IMR-90 (cell line): Measurements from ENCODE around the gene STEAP1. TPM values are rescaled to one million over a fixed set of nuclear protein-coding genes. Genes with fewer than 3 reads are reported as not detected.

Source experiments
- ATAC-seq: fragments of 200-7000 bp; cut with Tn5 transposase; 2 replicates; pipeline ENCODE4 v1.9.1; 2020; ENCODE audit warnings: low read depth, mild to moderate bottlenecking, moderate library complexity
- BruUV-seq: library from RNA; stranded (reverse); fragments of 400-500 nt; replicated peaks from 2 replicates; lab custom pipeline; 2021; lab: Mats Ljungman, UMichigan
- CTCF ChIA-PET: fragments of 300-600 bp; formaldehyde crosslinking; extraction: SDS; loops from one replicate; lab custom pipeline; 2021; ENCODE audit warnings: antibody characterized with exemption; lab: Yijun Ruan, JAX
- POLR2A ChIA-PET: fragments of 300-600 bp; sonication (Branson Sonifier 250); formaldehyde crosslinking; loops from one replicate; lab custom pipeline; 2022; ENCODE audit warnings: antibody characterized with exemption; ENCODE audit not compliant: unreplicated experiment; lab: Charles Lee
- DNase-seq: peaks from one replicate; pipeline ENCODE4 v3.0.0; 2013
- H2AFZ ChIP-seq: replicated peaks from 2 replicates; pipeline ENCODE3; 2013; ENCODE audit warnings: low read length, mild to moderate bottlenecking; ENCODE audit not compliant: poor library complexity
- H2AK5ac ChIP-seq: 2 replicates; pipeline ENCODE4 v1.6.1; 2013; ENCODE audit warnings: low read depth, low read length, inconsistent platforms
- H2AK9ac ChIP-seq: replicated peaks from 2 replicates; pipeline ENCODE3; 2013; ENCODE audit warnings: mild to moderate bottlenecking, low read depth, low read length, moderate library complexity; ENCODE audit not compliant: poor library complexity
- H2BK120ac ChIP-seq: 2 replicates; pipeline ENCODE4 v1.6.1; 2013; ENCODE audit warnings: low read depth, low read length, inconsistent platforms
- H2BK15ac ChIP-seq: 3 replicates; pipeline ENCODE4 v1.6.1; 2013; ENCODE audit warnings: low read depth, low read length, inconsistent platforms
- H2BK20ac ChIP-seq: 2 replicates; pipeline ENCODE4 v1.6.1; 2013; ENCODE audit warnings: low read depth, mild to moderate bottlenecking, inconsistent platforms, low read length, moderate library complexity
- H2BK5ac ChIP-seq: 2 replicates; pipeline ENCODE4 v1.6.1; 2013; ENCODE audit warnings: mild to moderate bottlenecking, low read depth, low read length, inconsistent platforms; ENCODE audit not compliant: poor library complexity, severe bottlenecking
- H3K14ac ChIP-seq: replicated peaks from 2 replicates; pipeline ENCODE4 v1.6.1; 2013; ENCODE audit warnings: low read depth, low read length, inconsistent platforms
- H3K18ac ChIP-seq: 2 replicates; pipeline ENCODE4 v1.6.1; 2013; ENCODE audit warnings: low read depth, low read length, control low read depth
- H3K23ac ChIP-seq: 2 replicates; pipeline ENCODE4 v1.6.1; 2013; ENCODE audit warnings: low read depth, low read length, inconsistent platforms
- H3K27ac ChIP-seq: 2 replicates; pipeline ENCODE4 v1.5.1; 2013; ENCODE audit warnings: mild to moderate bottlenecking, control low read depth, low read length; ENCODE audit not compliant: insufficient read depth
- H3K27me3 ChIP-seq: 2 replicates; pipeline ENCODE4 v1.6.1; 2013; ENCODE audit warnings: low read length; ENCODE audit not compliant: control insufficient read depth, insufficient read depth
- H3K36me3 ChIP-seq: 2 replicates; pipeline ENCODE4 v1.6.1; 2013; ENCODE audit warnings: low read length, mixed read lengths; ENCODE audit not compliant: control insufficient read depth, insufficient read depth
- H3K4ac ChIP-seq: 2 replicates; pipeline ENCODE4 v1.6.1; 2013; ENCODE audit warnings: low read depth, low read length, inconsistent platforms
- H3K4me1 ChIP-seq: 2 replicates; pipeline ENCODE4 v1.6.1; 2013; ENCODE audit warnings: low read length, mixed read lengths; ENCODE audit not compliant: control insufficient read depth, insufficient read depth
- H3K4me2 ChIP-seq: 2 replicates; pipeline ENCODE4 v1.6.1; 2013; ENCODE audit warnings: low read depth, mild to moderate bottlenecking, control low read depth, low read length, moderate library complexity
- H3K4me3 ChIP-seq: 2 replicates; pipeline ENCODE4 v1.5.1; 2013; ENCODE audit warnings: low read depth, mild to moderate bottlenecking, control low read depth, low read length, moderate library complexity; ENCODE audit not compliant: insufficient read depth
- H3K56ac ChIP-seq: 2 replicates; pipeline ENCODE4 v1.6.1; 2013; ENCODE audit warnings: low read length, inconsistent platforms; ENCODE audit not compliant: insufficient read depth; ENCODE audit errors: extremely low read depth
- H3K79me1 ChIP-seq, 2 experiments: 2 replicates each; pipeline ENCODE4 v1.6.1; 2013; ENCODE audit warnings: low read length in 2 of 2, inconsistent platforms in 1 of 2, low read depth in 1 of 2
- H3K9ac ChIP-seq: 2 replicates; pipeline ENCODE4 v1.6.1; 2013; ENCODE audit warnings: low read depth, low read length, control low read depth
- H3K9me1 ChIP-seq: 2 replicates; pipeline ENCODE4 v1.6.1; 2013; ENCODE audit warnings: low read length, inconsistent platforms; ENCODE audit not compliant: insufficient read depth
- H3K9me3 ChIP-seq: 2 replicates; pipeline ENCODE4 v1.6.1; 2013; ENCODE audit warnings: low read length; ENCODE audit not compliant: control insufficient read depth, insufficient read depth
- H4K20me1 ChIP-seq: 2 replicates; pipeline ENCODE4 v1.6.1; 2013; ENCODE audit warnings: low read length, inconsistent platforms; ENCODE audit not compliant: insufficient read depth
- H4K5ac ChIP-seq: 2 replicates; pipeline ENCODE4 v1.6.1; 2013; ENCODE audit warnings: mild to moderate bottlenecking, low read depth, low read length, control low read depth
- H4K8ac ChIP-seq, 2 experiments: 2 replicates each; pipeline ENCODE4 v1.6.1; 2013; ENCODE audit warnings: low read depth in 2 of 2, low read length in 2 of 2, control low read depth in 1 of 2, inconsistent platforms in 1 of 2
- H4K91ac ChIP-seq: 2 replicates; pipeline ENCODE4 v1.6.1; 2013; ENCODE audit warnings: low read depth, low read length, inconsistent platforms; ENCODE audit not compliant: insufficient read depth
- BHLHE40 ChIP-seq: fragments of 150-350 bp; IDR thresholded peaks from 2 replicates; pipeline ENCODE4 v1.6.1; 2016; ENCODE audit warnings: mild to moderate bottlenecking, low read depth, low read length
- CEBPB ChIP-seq: IDR thresholded peaks from 2 replicates; pipeline ENCODE4 v1.6.1; 2012; ENCODE audit warnings: low read depth, low read length, improper control_type of control experiment
- CHD1 ChIP-seq: IDR thresholded peaks from 2 replicates; pipeline ENCODE4 v1.6.1; 2012; ENCODE audit warnings: low read depth, low read length, improper control_type of control experiment
- CTCF ChIP-seq: conservative IDR thresholded peaks from 2 replicates; pipeline ENCODE4 v1.5.1; 2012; ENCODE audit warnings: mild to moderate bottlenecking, low read depth, low read length, improper control_type of control experiment
- ELK1 ChIP-seq: fragments of 150-350 bp; IDR thresholded peaks from 2 replicates; pipeline ENCODE4 v1.6.1; 2016; ENCODE audit warnings: low read depth, mild to moderate bottlenecking, low read length, moderate library complexity, borderline replicate concordance
- FOS ChIP-seq: fragments of 150-350 bp; IDR thresholded peaks from 2 replicates; pipeline ENCODE4 v1.6.1; 2016; ENCODE audit warnings: low read depth, low read length
- MAFK ChIP-seq: IDR thresholded peaks from 2 replicates; pipeline ENCODE4 v1.6.1; 2012; ENCODE audit warnings: low read depth, low read length, improper control_type of control experiment
- MAZ ChIP-seq: IDR thresholded peaks from 2 replicates; pipeline ENCODE4 v1.6.1; 2012; ENCODE audit warnings: low read depth, mild to moderate bottlenecking, low read length, improper control_type of control experiment, moderate library complexity, borderline replicate concordance
- MXI1 ChIP-seq: IDR thresholded peaks from 2 replicates; pipeline ENCODE4 v1.6.1; 2012; ENCODE audit warnings: low read depth, mild to moderate bottlenecking, low read length, moderate library complexity, borderline replicate concordance
- NFE2L2 ChIP-seq: fragments of 150-350 bp; IDR thresholded peaks from 2 replicates; pipeline ENCODE4 v1.6.1; 2016; ENCODE audit warnings: low read depth, mild to moderate bottlenecking, low read length
- POLR2A ChIP-seq: IDR thresholded peaks from 2 replicates; pipeline ENCODE4 v1.6.1; 2012; ENCODE audit warnings: mild to moderate bottlenecking, low read depth, low read length
- RAD21 ChIP-seq: IDR thresholded peaks from 2 replicates; pipeline ENCODE4 v1.6.1; 2012; ENCODE audit warnings: low read length, improper control_type of control experiment
- RCOR1 ChIP-seq: IDR thresholded peaks from 2 replicates; pipeline ENCODE4 v1.6.1; 2012; ENCODE audit warnings: mild to moderate bottlenecking, low read length, improper control_type of control experiment; ENCODE audit not compliant: insufficient replicate concordance
- RFX5 ChIP-seq: IDR thresholded peaks from 2 replicates; pipeline ENCODE4 v1.8.0; 2012; ENCODE audit warnings: low read depth, mild to moderate bottlenecking, low read length, moderate library complexity
- SMC3 ChIP-seq: fragments of 150-350 bp; IDR thresholded peaks from 2 replicates; pipeline ENCODE4 v1.6.1; 2016; ENCODE audit warnings: low read depth, mild to moderate bottlenecking, antibody characterized with exemption, low read length, moderate library complexity
- USF2 ChIP-seq: fragments of 150-350 bp; IDR thresholded peaks from 2 replicates; pipeline ENCODE4 v1.6.1; 2017; ENCODE audit warnings: mild to moderate bottlenecking, antibody characterized with exemption, low read length, low read depth
- dilution Hi-C: fragments of 300-500 bp; cut with HindIII; formaldehyde crosslinking; loops from one replicate; pipeline ENCODE4 v1.14.3; 2018; ENCODE audit warnings: low sequenced_read_pairs; ENCODE audit not compliant: unreplicated experiment
- in situ Hi-C: fragments of 300-500 bp; cut with MboI; formaldehyde crosslinking; loops from 3 replicates; pipeline ENCODE4 v1.14.3; 2019; ENCODE audit warnings: low sequenced_read_pairs, inconsistent platforms, mixed read lengths
- intact Hi-C: fragments of 100-400 bp; cut with micrococcal nuclease; formaldehyde crosslinking; loops from 2 replicates; pipeline ENCODE4 v1.10.0; 2022
- polyA plus RNA-seq, 3 experiments: library from polyadenylated mRNA; depleted of rRNA; stranded (reverse); fragments of >200 nt; gene quantifications; 2 replicates each; pipeline ENCODE4 v1.2.3, GENCODE V29; 2012; ENCODE audit warnings: low replicate concordance in 1 of 3
- total RNA-seq: library from RNA; depleted of rRNA; stranded (reverse); fragments of >200 nt; gene quantifications from 2 replicates; pipeline ENCODE4 v1.2.3, GENCODE V29; 2012

Gene STEAP1
- total and polyA plus RNA-seq, 2 of the 4 experiments (the other 2 are of a cell fraction): 3.9 to 5.2 TPM

GRCh38 chr7:90190995-90191394 is 36.7 kb downstream of the STEAP1 start:
- H3K9me1 ChIP-seq: no peaks in the 10 kb centered on the region
- no peak overlapping the region for H4K8ac ChIP-seq
- H4K20me1 ChIP-seq: no peaks in the 10 kb centered on the region
- no peaks in the 10 kb centered on the region for H3K9me3 ChIP-seq
- DNase-seq: no peak
- no peak for ATAC-seq
- no peaks in the 10 kb centered on the region for H3K36me3 ChIP-seq
- no peaks in the 10 kb centered on the region for H3K4me1 ChIP-seq
- no peak overlapping the region for H3K4ac ChIP-seq
- H3K4me3 ChIP-seq: no peak overlapping the region
- intact Hi-C loops (no loop called here), dilution Hi-C loops (no loop called here), in situ Hi-C loops (no loop called here)
- ChIA-PET POLR2A (no interaction called here), CTCF (no interaction called here)
- H3K56ac ChIP-seq: no peak overlapping the region
- no peak overlapping the region for H2AK9ac ChIP-seq
- no peak overlapping the region for H2AFZ ChIP-seq
- no peak overlapping the region for H4K91ac ChIP-seq
- H2BK15ac ChIP-seq: no peak overlapping the region
- H3K27me3 ChIP-seq: no peaks in the 10 kb centered on the region
- H3K14ac ChIP-seq: no peak overlapping the region
- H4K5ac ChIP-seq: no peak overlapping the region
- H3K4me2 ChIP-seq: no peak overlapping the region
- no peak overlapping the region for H2AK5ac ChIP-seq
- H2BK5ac ChIP-seq: no peak overlapping the region
- no peak overlapping the region for H2BK120ac ChIP-seq
- H3K27ac ChIP-seq: no peak overlapping the region
- no peak overlapping the region for H2BK20ac ChIP-seq
- H3K79me1 ChIP-seq: no peaks in the 10 kb centered on the region
- H3K9ac ChIP-seq: no peak overlapping the region
- no TSS peak for BruUV-seq
- H3K18ac ChIP-seq: no peak overlapping the region
- no peak for TF ChIP-seq MAZ
- no peak for TF ChIP-seq RAD21
- TF ChIP-seq SMC3: no peak
- TF ChIP-seq CHD1: no peak
- no peak for TF ChIP-seq USF2
- TF ChIP-seq CTCF: no peak
- no peak for TF ChIP-seq FOS
- no peak for TF ChIP-seq CEBPB
- no peak for TF ChIP-seq MXI1
- TF ChIP-seq NFE2L2: no peak
- TF ChIP-seq ELK1: no peak
- TF ChIP-seq MAFK: no peak
- no peak for TF ChIP-seq POLR2A
- TF ChIP-seq RFX5: no peak
- TF ChIP-seq RCOR1: no peak
- no peak for TF ChIP-seq BHLHE40
- H3K23ac ChIP-seq: no peak overlapping the region
